ENCODE results near the gene SCARF1. TPM values are rescaled to one million over a fixed set of nuclear protein-coding genes. Genes with fewer than 3 reads are reported as not detected.

Gene SCARF1
- total RNA-seq, 1 donor from 2014 or later, result 0.55 TPM

DNA sequence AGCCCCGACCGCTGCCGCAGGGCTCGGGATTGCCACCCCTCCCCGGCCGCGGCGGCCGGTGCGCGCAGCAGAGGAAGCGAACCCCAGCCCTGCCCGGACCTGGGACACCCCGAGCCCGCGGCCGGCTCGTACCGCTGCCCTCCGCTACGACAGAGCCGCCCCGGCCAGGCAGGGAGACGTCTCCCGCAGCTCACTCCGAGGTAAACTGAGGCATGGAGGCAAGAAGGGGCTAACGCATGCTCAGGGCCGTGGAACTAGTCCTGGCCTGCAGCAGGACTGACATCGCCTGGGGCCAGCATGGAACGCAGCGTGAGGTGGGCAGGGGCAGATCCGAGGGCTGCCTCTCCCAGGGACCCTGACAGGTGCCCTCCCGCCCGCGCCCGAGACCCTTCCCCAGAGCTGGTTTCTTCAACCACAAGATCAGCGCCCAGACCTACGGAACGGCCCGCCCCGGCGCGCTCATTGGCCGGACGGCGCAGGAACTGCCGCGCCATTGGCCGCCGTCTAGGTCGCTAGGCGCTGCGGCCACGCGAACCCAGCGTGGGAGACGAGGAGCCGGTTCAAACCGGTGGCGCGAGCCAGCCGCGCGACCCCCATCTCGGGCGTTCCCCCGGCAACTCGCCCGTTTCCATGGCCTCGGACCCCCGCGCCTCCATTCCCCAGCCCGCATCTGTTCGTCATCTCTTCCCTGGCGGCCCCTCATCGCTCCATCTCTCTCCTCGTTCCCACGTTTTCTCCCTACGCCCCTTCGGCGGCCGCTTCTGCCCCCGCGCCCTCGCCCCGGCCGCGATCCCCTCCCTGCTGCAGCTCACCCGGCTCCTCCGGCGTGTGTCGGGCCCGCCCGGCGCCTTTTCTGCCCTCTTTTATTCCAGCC, 17.3 kb downstream of the SCARF1 start, which contains the start of gene SLC43A2:
SLC43A2 (minus strand) TSS at position 853 of the 874 bp plus-strand sequence. CDS start 960 bp downstream, outside the sequence.
- peak; percentile 49 for DNase-seq (ENCODE audit: low read depth)

DNA sequence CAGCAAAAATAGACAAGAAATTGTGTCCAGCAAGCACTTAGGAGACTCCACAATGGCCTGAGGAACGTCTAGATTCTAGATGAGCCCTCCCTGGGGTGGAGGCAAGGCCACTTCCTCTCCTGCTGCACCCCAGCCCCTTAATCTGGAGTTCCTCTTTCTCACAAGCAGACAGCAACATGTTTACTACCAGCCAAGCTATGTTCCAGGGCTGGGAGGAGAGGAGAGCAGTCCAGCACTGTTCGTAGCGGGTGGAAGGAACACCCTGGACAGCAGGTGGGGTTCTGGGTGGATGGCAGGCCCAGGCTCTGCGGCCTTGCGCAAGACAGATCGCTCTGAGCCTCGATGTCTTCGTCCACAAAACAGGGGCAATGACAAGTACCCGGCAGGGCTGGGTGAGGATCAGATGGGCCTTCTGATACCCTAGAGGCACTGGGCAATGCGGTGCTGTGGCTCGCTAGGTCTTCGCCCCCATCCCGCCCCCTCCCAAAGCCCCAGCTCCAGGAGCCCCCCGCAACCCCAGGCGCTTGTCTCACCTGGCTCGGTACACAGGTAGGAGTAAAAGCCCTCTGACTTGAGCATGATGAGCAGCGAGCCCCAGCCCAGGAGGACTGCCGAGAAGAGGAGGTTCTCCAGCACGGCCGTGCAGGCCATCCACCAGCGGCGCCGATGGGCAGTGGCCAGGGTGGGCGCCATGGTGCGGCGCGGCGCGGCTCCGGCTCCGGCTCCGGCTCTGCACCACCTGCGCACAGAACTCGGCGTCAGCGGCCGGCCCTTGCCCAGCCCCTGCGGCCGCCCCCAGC, 18.1 kb downstream of the SCARF1 start:
- no peak for DNase-seq (ENCODE audit: low read depth)

- DNase-seq (ENCODE audit: low read depth), result no peak
Measured at GRCh38 chr17:1626333-1626732, 19.2 kb downstream of the SCARF1 start.

GRCh38 chr17:1625581-1625980, 20.0 kb downstream of the SCARF1 start:
- no peak for DNase-seq (ENCODE audit: low read depth)

DNA sequence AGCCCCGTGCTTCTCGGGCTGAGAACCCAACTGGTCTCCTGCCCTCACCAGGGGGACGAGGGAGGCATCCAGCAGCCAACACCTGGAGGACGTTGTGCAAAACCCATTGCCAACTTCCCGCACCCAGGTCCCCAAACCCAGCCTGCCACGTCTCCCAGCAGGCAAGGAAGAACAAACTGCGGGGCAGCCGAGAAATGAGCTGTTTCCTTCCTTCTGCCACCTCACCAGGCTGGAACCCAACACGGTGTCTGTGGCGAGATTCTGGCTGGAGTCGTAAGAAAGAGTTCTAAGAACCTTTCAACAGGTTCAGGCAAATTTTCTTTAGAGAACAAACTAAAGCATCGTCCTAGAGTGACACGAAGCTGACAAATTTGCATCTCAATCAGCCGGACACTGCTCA, 20.5 kb downstream of the SCARF1 start:
- DNase-seq (ENCODE audit: low read depth), result no peak

DNA sequence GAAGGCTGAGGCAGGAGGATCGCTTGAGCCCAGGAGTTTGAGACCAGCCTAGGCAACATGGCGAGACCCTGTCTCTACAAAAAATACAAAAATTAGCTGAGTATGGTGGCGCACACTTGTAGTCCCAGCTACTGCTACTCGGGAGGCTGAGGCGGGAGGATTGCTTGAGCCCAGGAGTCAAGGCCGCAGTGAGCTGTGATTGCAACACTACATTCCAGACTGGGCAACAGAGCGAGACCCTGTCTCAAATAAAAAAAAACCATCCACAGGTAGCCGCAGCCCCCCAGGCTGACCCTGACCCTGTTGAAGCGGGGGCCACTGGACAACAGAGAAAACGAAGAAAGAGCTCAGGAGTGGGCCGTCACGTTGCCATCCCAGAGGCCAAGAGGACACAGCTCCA, 20.9 kb downstream of the SCARF1 start:
- DNase-seq (ENCODE audit: low read depth), result no peak

DNA sequence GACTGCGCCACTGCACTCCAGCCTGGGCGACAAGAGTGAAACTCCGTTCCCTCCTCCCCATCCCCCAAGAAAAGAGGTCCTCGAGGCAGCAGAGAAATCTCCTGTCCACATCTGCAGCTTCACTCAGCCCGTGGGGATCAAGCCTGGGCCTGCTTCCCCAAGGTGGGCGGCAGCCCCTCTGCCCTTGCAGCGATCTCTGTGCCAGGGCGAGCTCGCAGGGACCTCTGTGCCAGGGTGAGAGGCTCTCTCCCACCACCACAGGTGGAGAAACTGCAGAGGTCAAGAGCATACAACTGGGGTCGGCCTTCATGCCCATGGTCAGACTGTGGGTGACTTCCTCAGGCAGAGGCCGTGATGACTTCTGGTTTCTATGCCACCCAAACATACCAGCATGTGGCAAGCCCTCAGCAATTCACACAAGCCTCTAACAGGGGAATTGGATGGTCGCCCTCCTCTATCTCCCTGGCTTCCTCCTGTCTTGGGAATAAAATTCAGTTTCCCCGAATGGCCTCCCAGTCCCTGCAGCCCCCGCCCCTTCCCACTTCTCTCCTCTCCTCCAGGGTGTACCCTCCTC, 22.4 kb downstream of the SCARF1 start:
- DNase-seq (ENCODE audit: low read depth), result no peak

DNA sequence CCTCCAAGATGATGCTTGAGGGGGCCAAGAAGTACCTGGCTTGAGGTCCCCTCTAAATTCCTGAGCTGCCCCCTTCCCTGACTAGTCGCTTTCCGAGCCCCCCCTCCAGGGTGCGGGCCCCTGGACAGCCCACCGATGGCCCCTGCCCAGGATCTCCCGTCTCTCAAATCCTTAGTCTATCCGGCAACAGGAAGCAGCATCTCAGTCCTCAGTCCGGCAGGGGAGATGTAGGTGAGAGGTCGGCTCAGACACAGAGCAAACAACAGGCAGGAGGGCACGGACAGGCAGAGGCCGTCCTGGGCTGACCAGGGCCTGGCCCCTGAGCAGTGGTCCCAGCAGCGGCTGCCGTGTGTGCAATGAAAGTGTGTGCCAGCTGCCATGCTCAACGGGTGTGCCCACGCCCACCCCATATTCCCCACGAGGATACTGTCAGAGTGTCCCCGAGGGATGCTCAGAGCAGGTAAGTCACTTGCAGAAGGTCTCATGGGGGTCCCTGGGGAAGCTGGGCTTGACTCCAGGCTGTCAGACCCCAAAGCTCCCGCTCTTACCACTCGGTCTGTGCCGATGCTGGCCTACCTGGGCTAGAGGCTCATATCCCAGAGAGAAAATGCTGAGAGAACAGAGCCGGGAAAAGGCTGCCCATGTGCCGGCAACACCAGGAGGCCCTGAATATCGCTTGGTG, 24.1 kb downstream of the SCARF1 start:
- DNase-seq (ENCODE audit: low read depth), result no peak

- DNase-seq (ENCODE audit: low read depth), result no peak
Measured at GRCh38 chr17:1620486-1620885, 25.0 kb downstream of the SCARF1 start.

DNA sequence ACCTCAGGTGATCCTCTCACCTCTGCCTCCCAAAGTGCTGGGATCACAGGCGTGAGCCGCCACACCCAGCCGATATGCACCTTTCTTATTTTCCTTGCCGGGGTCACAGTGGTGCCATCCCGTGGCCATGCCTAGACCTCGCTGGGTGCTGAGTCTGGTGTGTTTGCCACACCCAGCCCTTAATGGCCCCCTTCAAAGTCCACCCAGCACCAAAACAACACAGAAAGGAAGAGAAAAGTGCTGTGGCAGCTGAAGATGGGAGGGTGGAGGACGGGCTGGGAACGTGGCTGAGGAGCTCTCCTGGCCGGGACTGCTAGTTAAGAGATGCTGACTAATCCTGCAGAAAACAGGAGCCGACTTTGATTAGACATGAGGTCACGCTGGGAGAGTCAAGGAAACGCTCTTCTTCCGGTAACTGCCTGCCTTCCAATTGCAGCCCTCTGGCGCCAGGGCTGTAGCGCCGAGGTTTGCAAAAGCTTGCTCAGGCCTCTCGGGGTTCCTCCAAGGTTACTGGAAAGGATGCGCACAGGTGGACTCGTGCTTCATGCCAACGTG, 27.8 kb downstream of the SCARF1 start:
- DNase-seq (ENCODE audit: low read depth), result peak; percentile 83

DNA sequence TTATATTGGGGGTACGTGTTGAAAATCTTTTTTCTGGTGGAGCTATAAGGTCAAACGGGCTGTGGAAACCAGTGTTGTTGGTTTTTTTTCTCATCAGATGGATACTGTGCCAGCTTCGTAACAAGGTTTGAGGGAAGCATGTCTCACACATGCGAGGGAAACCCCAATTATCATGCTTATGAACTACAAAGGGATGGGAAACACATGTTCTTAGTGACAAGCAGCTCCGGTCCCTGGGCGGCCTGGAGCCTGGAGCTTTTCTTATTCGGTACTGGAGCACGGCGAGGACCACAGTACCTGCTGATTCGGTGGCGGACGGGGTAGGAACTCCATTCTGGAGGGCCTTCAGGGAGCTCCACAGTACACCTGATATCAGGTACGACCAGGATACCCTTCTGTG, 29.4 kb downstream of the SCARF1 start:
- no peak for DNase-seq (ENCODE audit: low read depth)

GRCh38 chr17:1612400-1612799, 33.1 kb downstream of the SCARF1 start:
- DNase-seq (ENCODE audit: low read depth), result no peak

- no peak for DNase-seq (ENCODE audit: low read depth)
Measured at GRCh38 chr17:1611715-1612114, 33.8 kb downstream of the SCARF1 start.

GRCh38 chr17:1608676-1609075, 36.9 kb downstream of the SCARF1 start:
- DNase-seq (ENCODE audit: low read depth), result no peak

- no peak for DNase-seq (ENCODE audit: low read depth)
Measured at GRCh38 chr17:1607971-1608320, 37.6 kb downstream of the SCARF1 start.

GRCh38 chr17:1606352-1606985, 39.1 kb downstream of the SCARF1 start:
- DNase-seq (ENCODE audit: low read depth), result no peak

- DNase-seq (ENCODE audit: low read depth), result peak; percentile 53
Measured at GRCh38 chr17:1605681-1606351, 39.7 kb downstream of the SCARF1 start.

DNA sequence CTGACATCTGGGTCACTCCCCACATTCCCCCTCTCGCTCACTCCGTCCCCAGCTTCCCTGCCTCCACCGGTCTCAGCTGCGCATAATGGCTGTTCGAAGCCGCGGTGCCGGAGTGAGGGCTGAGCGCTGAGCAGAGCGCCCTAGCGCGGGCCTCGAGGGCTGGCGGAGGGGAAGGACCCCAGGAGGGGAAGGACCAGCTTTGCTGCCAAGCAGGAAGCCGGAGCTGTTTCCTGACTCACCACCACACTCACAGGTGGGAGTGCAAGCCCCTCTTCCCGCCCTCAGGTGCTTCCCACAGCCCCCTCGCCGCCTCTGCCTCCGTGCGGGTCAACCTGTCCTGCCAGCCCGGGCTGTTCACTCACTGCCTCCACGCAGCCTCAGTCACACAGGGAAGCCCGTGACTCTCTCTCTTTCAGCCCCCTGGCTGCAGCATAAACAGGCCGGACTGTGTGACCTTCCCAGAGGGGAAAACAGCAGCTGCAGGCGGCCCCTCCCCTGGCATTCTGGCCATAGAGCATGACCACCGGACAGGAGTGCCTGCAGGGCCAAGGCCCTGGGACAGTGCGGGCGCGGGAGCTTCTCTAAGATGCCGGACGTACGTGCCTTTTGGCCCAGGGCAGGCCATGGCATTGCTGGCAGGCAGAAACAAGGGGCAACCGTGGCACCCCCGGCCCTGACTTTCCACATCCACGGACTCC, 40.6 kb downstream of the SCARF1 start:
- DNase-seq (ENCODE audit: low read depth), result no peak

DNA sequence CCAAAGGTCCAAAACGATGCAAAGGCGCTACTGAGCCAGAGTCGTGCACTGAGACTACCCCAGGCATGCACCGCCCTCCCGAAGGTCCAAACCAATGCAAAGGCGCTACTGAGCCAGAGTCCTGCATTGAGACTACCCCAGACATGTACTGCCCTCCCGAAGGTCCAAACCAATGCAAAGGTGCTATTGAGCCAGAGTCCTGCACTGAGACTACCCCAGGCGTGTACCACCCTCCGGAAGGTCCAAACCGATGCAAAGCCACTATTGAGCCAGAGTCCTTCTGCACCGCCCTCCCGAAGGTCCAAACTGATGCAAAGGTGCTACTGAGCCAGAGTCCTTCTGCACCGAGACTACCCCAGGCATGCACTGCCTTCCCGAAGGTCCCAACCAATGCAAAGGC, 44.0 kb downstream of the SCARF1 start:
- no peak for DNase-seq (ENCODE audit: low read depth)

Measured in renal cortical epithelial cell (primary cell).